HL-60 (cell line): ENCODE data around the gene ELOVL6.

Source experiments
- DNase-seq, 2 experiments: peaks; one replicate each; pipeline ENCODE4 v3.0.0-alpha.2; 2010 to 2020; ENCODE audit warnings: low read depth in 1 of 2, low spot score in 1 of 2
- H3K27ac ChIP-seq: fragments of 250-450 bp; sonication (Bioruptor Pico); replicated peaks from 2 replicates; pipeline ENCODE4 v1.5.1; 2020; ENCODE audit warnings: mild to moderate bottlenecking, moderate library complexity
- H3K27me3 ChIP-seq: fragments of 250-450 bp; sonication (Bioruptor Pico); 2 replicates; pipeline ENCODE4 v1.5.1; 2021; ENCODE audit warnings: mild to moderate bottlenecking, moderate library complexity; ENCODE audit not compliant: insufficient read depth, poor library complexity, severe bottlenecking
- H3K4me3 ChIP-seq: replicated peaks from 2 replicates; pipeline ENCODE4 v1.5.1; 2011; ENCODE audit warnings: mild to moderate bottlenecking, control low read depth, low read length; ENCODE audit not compliant: insufficient read depth
- CTCF ChIP-seq: IDR thresholded peaks from one replicate; pipeline ENCODE4 v1.5.1; 2011; ENCODE audit warnings: low read length, control low read depth, inconsistent platforms; ENCODE audit not compliant: insufficient read depth
- GABPA ChIP-seq: IDR thresholded peaks from 2 replicates; pipeline ENCODE4 v1.6.1; 2012; ENCODE audit warnings: low read depth
- POLR2AphosphoS5 ChIP-seq: IDR thresholded peaks from 2 replicates; pipeline ENCODE4 v1.6.1; 2012; ENCODE audit warnings: low read depth
- SPI1 ChIP-seq: IDR thresholded peaks from 2 replicates; pipeline ENCODE4 v1.6.1; 2012; ENCODE audit warnings: low read depth, mild to moderate bottlenecking, borderline replicate concordance
- TF ChIP-seq, protein P1 (sequence below): IDR thresholded peaks from 2 replicates; pipeline ENCODE4 v1.6.1; 2012; ENCODE audit warnings: low read depth; ENCODE audit not compliant: insufficient replicate concordance

The ELOVL6 gene

GRCh38 chr4:110064295-110064694 lies 134.1 kb downstream of the ELOVL6 start:
- DNase-seq: no peak

DNA sequence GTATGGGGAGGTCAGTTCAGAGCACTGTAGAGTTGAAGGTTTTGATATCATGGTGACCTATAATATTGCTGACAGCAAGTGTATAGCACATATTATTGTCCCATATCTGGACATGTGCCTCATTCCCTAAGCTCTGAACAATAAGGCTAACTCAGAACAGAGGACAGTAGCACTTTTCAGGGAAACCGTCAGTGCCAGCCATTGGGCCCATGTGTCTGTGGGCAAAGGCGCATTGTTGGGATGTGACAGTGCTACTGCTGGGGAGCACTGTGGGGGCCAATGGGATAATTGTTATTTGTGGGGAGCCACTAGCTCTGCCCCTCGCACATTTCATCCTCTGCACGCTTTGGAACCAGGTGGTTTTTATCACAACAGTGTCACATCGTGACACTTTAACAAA lies 136.2 kb downstream of the ELOVL6 start:
- H3K27me3 ChIP-seq: no peaks in the 10 kb centered on the region
- H3K4me3 ChIP-seq: no peak overlapping the region
- no peak for DNase-seq
- TF ChIP-seq GABPA (no peak), POLR2AphosphoS5 (no peak)
- no peak overlapping the region for H3K27ac ChIP-seq

More at GRCh38 chr4:110064295-110064694, 134.1 kb downstream of the ELOVL6 start:
- H3K27ac ChIP-seq: no peak overlapping the region
- TF ChIP-seq, protein P1, sequence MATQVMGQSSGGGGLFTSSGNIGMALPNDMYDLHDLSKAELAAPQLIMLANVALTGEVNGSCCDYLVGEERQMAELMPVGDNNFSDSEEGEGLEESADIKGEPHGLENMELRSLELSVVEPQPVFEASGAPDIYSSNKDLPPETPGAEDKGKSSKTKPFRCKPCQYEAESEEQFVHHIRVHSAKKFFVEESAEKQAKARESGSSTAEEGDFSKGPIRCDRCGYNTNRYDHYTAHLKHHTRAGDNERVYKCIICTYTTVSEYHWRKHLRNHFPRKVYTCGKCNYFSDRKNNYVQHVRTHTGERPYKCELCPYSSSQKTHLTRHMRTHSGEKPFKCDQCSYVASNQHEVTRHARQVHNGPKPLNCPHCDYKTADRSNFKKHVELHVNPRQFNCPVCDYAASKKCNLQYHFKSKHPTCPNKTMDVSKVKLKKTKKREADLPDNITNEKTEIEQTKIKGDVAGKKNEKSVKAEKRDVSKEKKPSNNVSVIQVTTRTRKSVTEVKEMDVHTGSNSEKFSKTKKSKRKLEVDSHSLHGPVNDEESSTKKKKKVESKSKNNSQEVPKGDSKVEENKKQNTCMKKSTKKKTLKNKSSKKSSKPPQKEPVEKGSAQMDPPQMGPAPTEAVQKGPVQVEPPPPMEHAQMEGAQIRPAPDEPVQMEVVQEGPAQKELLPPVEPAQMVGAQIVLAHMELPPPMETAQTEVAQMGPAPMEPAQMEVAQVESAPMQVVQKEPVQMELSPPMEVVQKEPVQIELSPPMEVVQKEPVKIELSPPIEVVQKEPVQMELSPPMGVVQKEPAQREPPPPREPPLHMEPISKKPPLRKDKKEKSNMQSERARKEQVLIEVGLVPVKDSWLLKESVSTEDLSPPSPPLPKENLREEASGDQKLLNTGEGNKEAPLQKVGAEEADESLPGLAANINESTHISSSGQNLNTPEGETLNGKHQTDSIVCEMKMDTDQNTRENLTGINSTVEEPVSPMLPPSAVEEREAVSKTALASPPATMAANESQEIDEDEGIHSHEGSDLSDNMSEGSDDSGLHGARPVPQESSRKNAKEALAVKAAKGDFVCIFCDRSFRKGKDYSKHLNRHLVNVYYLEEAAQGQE: no peak
- TF ChIP-seq POLR2AphosphoS5 (no peak), SPI1 (no peak), GABPA (no peak), CTCF (no peak)
- H3K27me3 ChIP-seq: no peaks in the 10 kb centered on the region
- no peak overlapping the region for H3K4me3 ChIP-seq

DNA sequence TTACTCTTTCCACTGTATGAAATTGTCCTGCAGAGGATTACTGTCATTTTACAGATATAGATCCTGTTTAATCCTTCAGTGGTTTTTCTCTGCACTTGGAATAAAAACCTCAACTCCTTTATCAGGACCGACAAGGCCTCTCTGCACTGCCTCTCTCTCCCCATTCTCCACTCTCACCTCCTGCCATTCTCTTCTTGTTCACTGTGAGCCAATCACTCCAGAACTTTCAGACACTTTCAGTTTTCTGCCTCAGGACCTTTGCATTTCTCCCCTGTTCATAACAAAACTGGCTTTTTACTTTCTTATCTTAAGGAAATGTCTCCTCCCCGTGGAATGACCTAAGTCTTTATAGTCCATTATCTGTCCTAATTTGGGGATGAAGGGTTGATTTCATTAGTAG lies 137.3 kb downstream of the ELOVL6 start:
- Histone ChIP-seq H3K27ac (no peak overlapping the region), H3K4me3 (no peak overlapping the region), H3K27me3 (no peaks in the 10 kb centered on the region)
- TF ChIP-seq SPI1: no peak
- TF ChIP-seq GABPA: no peak
- TF ChIP-seq POLR2AphosphoS5: no peak
- TF ChIP-seq, protein P1: no peak
- no peak for TF ChIP-seq CTCF
- no peak for DNase-seq

DNA sequence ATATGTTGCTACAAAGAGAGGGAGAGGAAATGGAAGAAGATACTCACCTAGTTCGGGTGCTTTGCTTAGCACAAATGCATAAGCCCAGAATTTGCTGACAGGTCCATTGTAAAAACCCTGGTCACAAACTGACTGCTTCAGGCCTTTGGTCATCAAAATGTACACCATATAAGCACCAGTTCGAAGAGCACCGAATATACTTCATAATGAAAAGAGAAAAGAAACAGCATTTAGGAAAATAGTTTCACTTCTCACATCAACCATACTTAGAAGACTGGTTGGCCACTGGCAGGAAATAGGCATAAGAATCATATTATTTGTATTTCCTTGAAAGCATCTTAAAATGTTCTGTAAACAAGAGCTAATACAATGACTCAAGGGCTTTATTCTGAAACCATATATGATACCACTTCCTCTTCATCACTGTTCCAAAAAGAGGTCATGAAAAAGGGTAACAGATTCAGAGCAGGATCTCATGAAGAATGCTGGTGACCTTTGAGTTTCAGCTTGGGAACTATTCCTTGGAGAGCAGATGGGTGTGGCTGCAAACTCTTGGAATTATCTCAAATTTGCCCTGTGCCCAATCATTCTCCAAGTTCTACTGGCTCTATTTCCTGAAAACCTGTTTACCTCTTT lies 138.7 kb downstream of the ELOVL6 start:
- DNase-seq: no peak
- TF ChIP-seq GABPA (no peak), POLR2AphosphoS5 (no peak), SPI1 (no peak), CTCF (no peak)
- TF ChIP-seq, protein P1: no peak
- no peak overlapping the region for H3K4me3 ChIP-seq
- H3K27me3 ChIP-seq: no peaks in the 10 kb centered on the region
- H3K27ac ChIP-seq: no peak overlapping the region
